ENCODE measurements around the gene ADGRG1. TPM values are rescaled to one million over a fixed set of nuclear protein-coding genes. Genes with fewer than 3 reads are reported as not detected.

ADGRG1 gene
- total RNA-seq, 4 donors from 2014 or later = 129 to 159 (median 136) TPM

DNA sequence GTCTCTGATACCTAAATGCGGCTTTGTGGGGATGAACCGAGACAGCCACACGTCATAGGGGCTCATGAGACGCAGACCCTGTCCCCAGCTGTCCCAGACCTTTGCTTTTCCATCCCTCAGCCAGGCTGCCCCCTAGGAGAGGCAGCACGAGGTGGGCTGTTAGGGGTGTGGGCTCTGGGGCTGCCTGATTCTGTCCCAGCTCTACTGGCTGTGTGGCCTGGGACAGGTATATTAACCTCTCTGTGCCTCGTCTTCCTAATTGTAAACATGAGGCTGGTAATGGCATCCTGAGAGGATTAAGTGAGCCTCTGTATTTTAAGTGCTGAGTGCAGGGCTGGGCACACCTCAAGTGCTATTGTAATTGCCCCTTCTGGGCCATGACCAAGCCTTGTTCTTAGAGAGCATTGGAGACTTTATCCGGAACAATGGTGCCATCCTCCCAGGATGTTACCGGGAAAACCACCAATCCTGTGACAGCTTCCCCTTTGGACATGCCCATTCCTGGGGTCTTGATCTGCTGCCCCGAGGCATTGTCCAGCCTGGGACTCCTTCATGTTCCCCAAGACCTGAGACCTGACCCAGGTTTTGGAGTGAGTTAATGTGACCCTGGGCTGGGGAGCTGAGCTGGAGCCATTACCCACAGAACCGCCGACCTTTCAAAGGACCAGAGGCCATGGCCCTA, 5.1 kb downstream of the ADGRG1 start:
- no peak for DNase-seq (ENCODE audit: low spot score in 2 of 2)
- no peak for TF ChIP-seq POLR2A (IDR thresholded peaks at IDR 0.05)
- TF ChIP-seq, protein P1, sequence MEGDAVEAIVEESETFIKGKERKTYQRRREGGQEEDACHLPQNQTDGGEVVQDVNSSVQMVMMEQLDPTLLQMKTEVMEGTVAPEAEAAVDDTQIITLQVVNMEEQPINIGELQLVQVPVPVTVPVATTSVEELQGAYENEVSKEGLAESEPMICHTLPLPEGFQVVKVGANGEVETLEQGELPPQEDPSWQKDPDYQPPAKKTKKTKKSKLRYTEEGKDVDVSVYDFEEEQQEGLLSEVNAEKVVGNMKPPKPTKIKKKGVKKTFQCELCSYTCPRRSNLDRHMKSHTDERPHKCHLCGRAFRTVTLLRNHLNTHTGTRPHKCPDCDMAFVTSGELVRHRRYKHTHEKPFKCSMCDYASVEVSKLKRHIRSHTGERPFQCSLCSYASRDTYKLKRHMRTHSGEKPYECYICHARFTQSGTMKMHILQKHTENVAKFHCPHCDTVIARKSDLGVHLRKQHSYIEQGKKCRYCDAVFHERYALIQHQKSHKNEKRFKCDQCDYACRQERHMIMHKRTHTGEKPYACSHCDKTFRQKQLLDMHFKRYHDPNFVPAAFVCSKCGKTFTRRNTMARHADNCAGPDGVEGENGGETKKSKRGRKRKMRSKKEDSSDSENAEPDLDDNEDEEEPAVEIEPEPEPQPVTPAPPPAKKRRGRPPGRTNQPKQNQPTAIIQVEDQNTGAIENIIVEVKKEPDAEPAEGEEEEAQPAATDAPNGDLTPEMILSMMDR (IDR thresholded peaks at IDR 0.05) = no peak
- WGBS, 2 donors = 89 to 93% methylated on average over 9 to 11 of the region's 11 CpGs
- intact Hi-C loops (cut with DNase I; ENCODE audit: low total_unique reads) = no loop called here
- no peak overlapping the region for H3K4me3 ChIP-seq (ENCODE audit: low read depth, poor library complexity, severe bottlenecking)

DNA sequence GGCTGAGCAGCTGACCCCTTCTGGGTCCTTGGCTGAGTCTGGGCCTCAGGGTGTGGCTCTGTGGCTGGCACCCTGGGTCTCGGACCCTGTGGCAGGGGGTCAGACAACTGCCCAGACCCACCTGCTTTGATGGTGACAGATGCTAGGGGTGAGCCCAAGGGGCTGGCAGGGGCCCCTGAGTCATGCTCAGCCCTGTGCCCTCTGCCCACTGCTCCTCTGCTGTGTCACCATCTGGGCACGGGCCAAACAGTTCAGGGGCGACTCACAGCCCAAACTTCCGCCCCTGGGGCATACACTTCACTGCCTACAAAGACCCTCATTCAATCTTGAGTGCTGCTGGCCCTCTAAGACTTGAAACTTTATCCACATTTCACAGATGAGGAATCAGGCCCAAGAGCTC, 5.7 kb downstream of the ADGRG1 start:
- TF ChIP-seq, protein P1 (IDR thresholded peaks at IDR 0.05) = no peak
- TF ChIP-seq POLR2A (IDR thresholded peaks at IDR 0.05) = no peak
- intact Hi-C loops (cut with DNase I; ENCODE audit: low total_unique reads) = no loop called here
- no peak for DNase-seq (ENCODE audit: low spot score in 2 of 2)
- no peak overlapping the region for H3K4me3 ChIP-seq (ENCODE audit: low read depth, poor library complexity, severe bottlenecking)
- WGBS, 2 donors = 57 to 100% methylated on average over 2 to 4 of the region's 4 CpGs

DNA sequence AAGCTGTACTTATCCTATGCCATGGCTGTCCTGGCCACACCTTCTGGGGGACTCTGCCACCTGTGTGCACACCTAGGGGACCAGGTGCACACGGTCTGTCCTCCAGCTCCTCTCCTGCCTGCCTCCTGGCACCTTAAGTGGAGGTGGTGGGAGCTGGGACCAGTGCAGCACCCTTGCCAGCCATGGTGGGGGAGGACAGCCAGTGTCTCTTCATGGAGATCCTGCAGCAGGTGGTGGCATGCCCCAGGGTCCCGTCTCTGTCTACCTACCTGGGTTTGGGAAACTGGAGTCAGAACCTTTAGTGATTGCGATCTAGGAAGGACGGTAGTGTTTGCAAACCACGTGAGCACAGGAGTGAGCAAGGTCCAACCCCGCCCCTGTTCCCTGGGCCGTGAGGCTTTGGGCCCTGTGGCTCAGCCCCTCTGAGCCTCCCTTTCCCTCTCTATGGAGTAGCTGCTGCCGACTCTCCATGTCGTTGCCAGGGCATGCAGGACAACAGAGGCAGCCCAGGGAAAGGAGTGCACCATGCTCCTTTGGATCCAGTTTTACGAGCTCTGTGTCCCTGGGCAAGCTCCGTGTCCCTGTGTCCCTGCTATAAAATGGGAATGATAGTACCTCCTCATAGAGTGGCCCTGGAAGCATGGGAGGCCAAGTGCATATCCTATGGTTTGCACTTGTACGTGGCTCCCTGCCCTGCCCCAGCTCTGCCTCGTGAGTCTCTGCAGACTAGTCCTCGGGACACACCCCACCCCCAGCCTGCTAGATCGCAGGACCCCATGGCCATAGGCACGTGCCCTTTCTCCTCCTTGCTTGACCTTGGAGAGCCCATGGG, 7.1 kb downstream of the ADGRG1 start:
- intact Hi-C loops (cut with DNase I; ENCODE audit: low total_unique reads) = no loop called here
- WGBS, 2 donors = 42 to 53% methylated on average over 13 to 16 of the region's 16 CpGs
- DNase-seq (ENCODE audit: low spot score in 2 of 2) = no peak
- no peak overlapping the region for H3K4me3 ChIP-seq (ENCODE audit: low read depth, poor library complexity, severe bottlenecking)
- TF ChIP-seq, protein P1 (IDR thresholded peaks at IDR 0.05) = no peak
- no peak for TF ChIP-seq POLR2A (IDR thresholded peaks at IDR 0.05)

DNA sequence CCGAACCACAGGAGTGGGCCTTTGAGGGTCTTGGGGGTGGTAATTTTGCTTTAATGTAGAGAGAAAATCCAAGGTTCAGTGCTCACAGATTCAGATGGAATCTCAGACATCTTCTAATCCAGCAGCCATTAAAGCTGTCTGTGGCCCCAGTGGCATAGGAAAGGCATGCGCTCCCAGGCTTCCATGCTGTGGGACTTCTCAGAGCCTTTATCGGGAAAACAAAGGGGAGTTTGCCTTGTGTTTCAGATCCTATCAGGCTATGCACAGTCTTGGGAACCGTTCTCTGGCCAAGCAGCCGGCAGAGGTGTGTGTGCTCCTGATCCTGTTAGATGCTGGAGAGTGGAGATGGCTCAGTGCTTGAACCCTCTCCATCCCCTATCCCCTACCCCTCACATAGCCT, 7.8 kb downstream of the ADGRG1 start:
- DNase-seq (ENCODE audit: low spot score in 2 of 2) = no peak
- intact Hi-C loops (cut with DNase I; ENCODE audit: low total_unique reads) = no loop called here
- 89% methylated on average over 4 to 5 of the region's 5 CpGs for WGBS, 2 donors
- TF ChIP-seq, protein P1 (IDR thresholded peaks at IDR 0.05) = no peak
- no peak for TF ChIP-seq POLR2A (IDR thresholded peaks at IDR 0.05)
- H3K4me3 ChIP-seq (ENCODE audit: low read depth, poor library complexity, severe bottlenecking) = no peak overlapping the region

DNA sequence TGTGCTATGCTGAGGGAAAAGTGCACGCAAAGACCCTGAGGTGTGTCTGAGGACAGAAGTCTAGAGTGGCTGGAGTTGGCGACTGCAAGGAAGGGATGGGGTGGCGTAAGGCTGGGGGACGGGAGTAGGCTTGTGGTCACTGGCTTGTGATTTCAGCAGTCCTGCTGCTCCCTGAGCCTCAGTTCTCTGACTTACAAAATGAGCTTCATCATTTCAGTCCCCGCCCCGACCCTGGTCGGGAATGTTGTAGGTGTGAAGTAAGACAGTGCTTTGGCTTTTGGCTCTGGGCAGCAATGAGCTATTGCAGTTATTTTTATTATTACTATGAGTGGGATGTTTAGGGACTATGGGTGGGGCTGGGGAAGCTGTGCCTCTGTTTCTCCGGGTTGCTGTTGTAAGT, 8.6 kb downstream of the ADGRG1 start:
- TF ChIP-seq POLR2A (IDR thresholded peaks at IDR 0.05) = no peak
- TF ChIP-seq, protein P1 (IDR thresholded peaks at IDR 0.05) = no peak
- 52 to 58% methylated on average over 8 of the region's 8 CpGs for WGBS, 2 donors
- no peak for DNase-seq (ENCODE audit: low spot score in 2 of 2)
- intact Hi-C loops (cut with DNase I; ENCODE audit: low total_unique reads) = no loop called here
- no peak overlapping the region for H3K4me3 ChIP-seq (ENCODE audit: low read depth, poor library complexity, severe bottlenecking)
